ENCODE measurements around the gene FRAT1. TPM values are rescaled to one million over a fixed set of nuclear protein-coding genes. Genes with fewer than 3 reads are reported as not detected.

Gene FRAT1
- total and polyA plus RNA-seq, 2 of the 4 experiments (the other 2 are of a cell fraction) = 0.54 to 0.89 TPM

DNA sequence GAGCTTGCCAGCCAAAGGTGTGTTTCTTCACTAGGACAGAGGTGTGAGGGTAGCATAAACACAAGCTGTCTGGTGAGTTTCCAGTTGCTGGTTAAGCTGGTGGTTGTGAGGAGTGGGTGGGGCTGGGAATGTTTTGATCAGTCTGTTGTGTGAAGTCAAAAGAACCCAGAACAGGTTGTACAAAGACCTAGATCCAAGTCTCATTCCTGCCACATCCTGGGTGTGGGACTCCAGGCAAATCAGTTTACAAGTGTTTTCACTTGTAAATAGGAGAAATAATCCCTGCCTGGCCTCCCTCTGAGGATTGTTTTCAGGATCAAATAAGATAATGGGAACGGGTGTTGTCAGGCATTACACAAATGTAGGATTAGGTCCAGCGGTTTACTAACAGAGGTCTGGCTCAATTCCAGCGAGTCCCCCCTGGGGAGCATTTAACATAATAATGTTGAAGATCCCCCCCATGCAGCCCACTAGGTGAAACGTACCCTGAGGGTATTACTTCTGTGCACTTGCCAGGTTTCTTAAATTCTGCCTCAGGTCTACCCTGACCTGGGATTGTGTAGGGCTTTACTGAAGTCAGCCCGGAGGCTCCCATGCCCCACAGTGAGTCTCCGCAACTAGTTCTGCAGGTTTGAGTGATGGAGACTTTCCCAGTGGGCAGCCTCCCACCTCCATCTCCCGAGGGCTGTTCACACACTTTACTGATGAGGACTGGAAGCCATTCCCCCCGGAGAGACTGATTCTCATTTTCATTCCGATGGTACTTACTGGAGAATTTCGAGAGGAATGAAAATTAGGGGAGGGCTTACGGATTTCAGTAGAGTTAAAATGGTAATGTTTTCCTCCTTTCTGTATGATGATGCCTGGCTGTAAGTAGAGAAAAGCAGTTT lies 18.1 kb downstream of the FRAT1 start (continued):
- TF ChIP-seq MAFK (IDR thresholded peaks at IDR 0.05; ENCODE audit: low read depth, low read length) = no peak

GRCh38 chr10:97338041-97338440 lies 19.0 kb downstream of the FRAT1 start:
- no peak overlapping the region for H2AFZ ChIP-seq (replicated peaks; ENCODE audit: low read length, poor library complexity)
- no peak overlapping the region for H3K4me3 ChIP-seq (ENCODE audit: insufficient read depth, low read depth, low read length)
- H4K20me1 ChIP-seq (ENCODE audit: insufficient read depth, low read length) = no peaks in the 10 kb centered on the region
- POLR2A ChIA-PET (ENCODE audit: unreplicated experiment) = no interaction called here
- no peak overlapping the region for H3K27ac ChIP-seq (ENCODE audit: insufficient read depth, low read length)
- dilution Hi-C loops (cut with HindIII; ENCODE audit: low sequenced_read_pairs, unreplicated experiment) = no loop called here
- no peak overlapping the region for H2BK5ac ChIP-seq (ENCODE audit: low read depth, low read length, poor library complexity, severe bottlenecking)
- CTCF ChIA-PET = no interaction called here
- H2BK20ac ChIP-seq (ENCODE audit: low read depth, low read length) = no peak overlapping the region
- no peak overlapping the region for H2AK5ac ChIP-seq (ENCODE audit: low read depth, low read length)
- H3K9me3 ChIP-seq (ENCODE audit: control insufficient read depth, insufficient read depth, low read length) = no peaks in the 10 kb centered on the region
- DNase-seq (no peak), ATAC-seq (ENCODE audit: low read depth) (no peak)
- no peak overlapping the region; the same call in 1 of the 2 replicates for H3K23ac ChIP-seq (ENCODE audit: low read depth, low read length)
- H2BK15ac ChIP-seq (ENCODE audit: low read depth, low read length) = no peak overlapping the region
- no peak overlapping the region for H3K9ac ChIP-seq (ENCODE audit: low read depth, low read length)
- 14% methylated on average over 2 of the region's 5 CpGs; no CpG with 5 or more reads in 1 of the 2 experiments for WGBS, 2 experiments (ENCODE audit: extremely low coverage in 2 of 2, insufficient read length in 1 of 2)
- H4K91ac ChIP-seq (ENCODE audit: insufficient read depth, low read depth, low read length) = no peak overlapping the region
- in situ Hi-C loops (cut with MboI; ENCODE audit: low sequenced_read_pairs) = no loop called here
- H3K4me1 ChIP-seq (ENCODE audit: control insufficient read depth, insufficient read depth, low read length) = peaks cover 3% of the 10 kb centered on the region; the same call in 1 of the 2 replicates
- no peak overlapping the region for H3K4ac ChIP-seq (ENCODE audit: low read depth, low read length)
- H3K14ac ChIP-seq (replicated peaks; ENCODE audit: low read depth, low read length) = no peak overlapping the region
- H4K5ac ChIP-seq (ENCODE audit: low read depth, low read length) = no peak overlapping the region
- H3K27me3 ChIP-seq (ENCODE audit: control insufficient read depth, insufficient read depth, low read length) = peaks cover 24% of the 10 kb centered on the region
- H3K56ac ChIP-seq (ENCODE audit: extremely low read depth, insufficient read depth, low read length) = no peak overlapping the region
- no peak overlapping the region for H2AK9ac ChIP-seq (replicated peaks; ENCODE audit: low read depth, low read length, poor library complexity)
- H4K8ac ChIP-seq (ENCODE audit: low read depth in 2 of 2, low read length in 2 of 2) = no peak overlapping the region
- BruUV-seq (replicated peaks) = no TSS peak
- H2BK120ac ChIP-seq (ENCODE audit: low read depth, low read length) = no peak overlapping the region
- intact Hi-C loops (cut with micrococcal nuclease) = no loop called here
- peaks cover 2 to 7% of the 10 kb centered on the region in 2 experiments; a peak in 2 of 4 replicates for H3K79me1 ChIP-seq (ENCODE audit: low read depth in 1 of 2, low read length in 2 of 2)
- no peak overlapping the region for H3K4me2 ChIP-seq (ENCODE audit: low read depth, low read length)
- H3K9me1 ChIP-seq (ENCODE audit: insufficient read depth, low read length) = no peaks in the 10 kb centered on the region
- H3K18ac ChIP-seq (ENCODE audit: low read depth, low read length) = no peak overlapping the region
- no peak for TF ChIP-seq FOS (IDR thresholded peaks at IDR 0.05; ENCODE audit: low read depth, low read length)
- no peak for TF ChIP-seq USF2 (IDR thresholded peaks at IDR 0.05; ENCODE audit: low read depth, low read length)
- no peak for TF ChIP-seq RFX5 (IDR thresholded peaks at IDR 0.05; ENCODE audit: low read depth, low read length)
- H3K36me3 ChIP-seq (ENCODE audit: control insufficient read depth, insufficient read depth, low read length) = no peaks in the 10 kb centered on the region

Data from IMR-90 (cell line).